Loucy (cell line): ENCODE measurements around the gene ZNF438.
"Not testable (repeated sequence)": the region's sequence is repeated elsewhere in the genome, so short reads cannot be mapped to it uniquely, and the experiment has no call there.

Source experiments
- H2AFZ ChIP-seq: fragments of 200-600 bp; sonication (generic); 2 replicates; pipeline ENCODE4 v1.6.0; 2016; ENCODE audit warnings: antibody characterized with exemption, mild to moderate bottlenecking, low read length, moderate library complexity
- H3F3A ChIP-seq: fragments of 200-600 bp; 2 replicates; pipeline ENCODE4 v1.6.0; 2016; ENCODE audit warnings: antibody characterized with exemption, low read depth, mild to moderate bottlenecking
- H3K27me3 ChIP-seq: fragments of 200-600 bp; sonication (generic); 2 replicates; pipeline ENCODE4 v1.6.1; 2014; ENCODE audit warnings: low read length, mild to moderate bottlenecking; ENCODE audit not compliant: insufficient read depth, poor library complexity, severe bottlenecking
- H3K36me3 ChIP-seq: fragments of 200-600 bp; sonication (generic); 2 replicates; pipeline ENCODE4 v1.6.1; 2016; ENCODE audit warnings: low read length; ENCODE audit not compliant: insufficient read depth
- H3K4me1 ChIP-seq: fragments of 200-600 bp; sonication (generic); 2 replicates; pipeline ENCODE4 v1.5.1; 2014; ENCODE audit warnings: low read length, mild to moderate bottlenecking; ENCODE audit not compliant: insufficient read depth, poor library complexity, severe bottlenecking
- H3K4me2 ChIP-seq: fragments of 200-600 bp; sonication (generic); 2 replicates; pipeline ENCODE4 v1.6.0; 2014; ENCODE audit warnings: antibody characterized with exemption, low read length, low read depth, mild to moderate bottlenecking; ENCODE audit not compliant: poor library complexity, severe bottlenecking
- H3K4me3 ChIP-seq: fragments of 200-600 bp; sonication (generic); 2 replicates; pipeline ENCODE4 v1.5.1; 2014; ENCODE audit warnings: low read length, mild to moderate bottlenecking, mixed read lengths; ENCODE audit not compliant: poor library complexity, severe bottlenecking
- H3K79me2 ChIP-seq: fragments of 200-600 bp; sonication (generic); 2 replicates; pipeline ENCODE4 v1.6.1; 2014; ENCODE audit warnings: low read length; ENCODE audit not compliant: insufficient read depth
- H3K9ac ChIP-seq: fragments of 200-600 bp; sonication (generic); 2 replicates; pipeline ENCODE4 v1.6.0; 2014; ENCODE audit warnings: mild to moderate bottlenecking, low read depth, low read length, moderate library complexity; ENCODE audit not compliant: poor library complexity, severe bottlenecking
- H3K9me2 ChIP-seq: fragments of 200-600 bp; sonication (generic); replicated peaks from 2 replicates; pipeline ENCODE4 v1.6.1; 2016; ENCODE audit warnings: low read depth, low read length, mixed read lengths
- H3K9me3 ChIP-seq: fragments of 200-600 bp; sonication (generic); 2 replicates; pipeline ENCODE4 v1.6.1; 2014; ENCODE audit warnings: mild to moderate bottlenecking, antibody characterized with exemption, low read length, low read depth; ENCODE audit not compliant: insufficient read depth
- H4K20me1 ChIP-seq: fragments of 200-600 bp; sonication (generic); 2 replicates; pipeline ENCODE4 v1.6.0; 2014; ENCODE audit warnings: antibody characterized with exemption, low read length, mild to moderate bottlenecking; ENCODE audit not compliant: insufficient read depth, poor library complexity, severe bottlenecking
- EZH2phosphoT487 ChIP-seq: fragments of 200-600 bp; IDR thresholded peaks from 2 replicates; pipeline ENCODE4 v1.6.1; 2018; ENCODE audit warnings: antibody characterized with exemption, mild to moderate bottlenecking, moderate library complexity, borderline replicate concordance
- TF ChIP-seq, protein P1 (sequence below): fragments of 200-600 bp; sonication (generic); conservative IDR thresholded peaks from 2 replicates; pipeline ENCODE4 v1.5.1; 2014; ENCODE audit warnings: mild to moderate bottlenecking, antibody characterized with exemption, low read length

ZNF438 gene

DNA sequence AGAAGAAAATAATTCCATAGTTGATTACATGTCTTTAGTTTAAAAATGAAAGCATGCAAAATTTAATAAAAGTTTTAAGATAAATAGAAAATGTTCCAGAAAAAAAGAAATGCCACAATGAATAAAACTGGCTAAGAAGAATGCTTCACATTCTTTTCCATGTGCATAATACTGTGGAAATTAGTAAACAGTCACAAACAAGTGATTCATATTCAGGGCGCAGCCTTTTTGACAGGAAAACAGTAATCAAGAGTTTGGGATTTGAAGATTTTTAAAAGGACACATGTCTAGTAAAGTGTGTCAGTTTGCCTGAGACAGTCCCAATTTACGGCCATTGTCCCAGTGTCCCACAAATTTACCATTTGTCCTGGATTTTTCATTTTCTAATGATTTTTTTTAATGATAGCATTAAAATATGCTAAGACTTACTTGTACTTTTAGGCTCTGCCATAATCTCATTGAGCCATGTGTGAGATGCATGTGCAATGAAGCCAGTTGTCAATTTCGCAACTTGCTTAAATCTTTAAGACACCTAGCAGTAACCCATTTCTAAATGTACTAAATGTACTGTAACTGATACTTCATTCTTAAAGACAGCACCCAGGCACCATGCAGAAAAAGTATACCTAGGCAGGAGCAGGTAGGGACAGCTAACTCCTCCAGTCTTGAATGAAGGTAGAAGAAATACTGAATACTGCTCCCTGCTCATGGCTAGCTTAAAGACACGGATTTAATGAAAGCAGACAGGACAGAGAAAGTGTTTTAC, 46.9 kb downstream of the ZNF438 start:
- no peaks in the 10 kb centered on the region for H3K9me2 ChIP-seq
- no peaks in the 10 kb centered on the region for H3K79me2 ChIP-seq
- H3K4me3 ChIP-seq, result no peak overlapping the region
- H3K27me3 ChIP-seq, result no peaks in the 10 kb centered on the region
- no peak overlapping the region for H3K9ac ChIP-seq
- H3K9me3 ChIP-seq, result no peaks in the 10 kb centered on the region
- H3F3A ChIP-seq, result no peaks in the 10 kb centered on the region
- no peak overlapping the region for H2AFZ ChIP-seq
- H3K4me2 ChIP-seq, result no peak overlapping the region
- TF ChIP-seq, protein P1, sequence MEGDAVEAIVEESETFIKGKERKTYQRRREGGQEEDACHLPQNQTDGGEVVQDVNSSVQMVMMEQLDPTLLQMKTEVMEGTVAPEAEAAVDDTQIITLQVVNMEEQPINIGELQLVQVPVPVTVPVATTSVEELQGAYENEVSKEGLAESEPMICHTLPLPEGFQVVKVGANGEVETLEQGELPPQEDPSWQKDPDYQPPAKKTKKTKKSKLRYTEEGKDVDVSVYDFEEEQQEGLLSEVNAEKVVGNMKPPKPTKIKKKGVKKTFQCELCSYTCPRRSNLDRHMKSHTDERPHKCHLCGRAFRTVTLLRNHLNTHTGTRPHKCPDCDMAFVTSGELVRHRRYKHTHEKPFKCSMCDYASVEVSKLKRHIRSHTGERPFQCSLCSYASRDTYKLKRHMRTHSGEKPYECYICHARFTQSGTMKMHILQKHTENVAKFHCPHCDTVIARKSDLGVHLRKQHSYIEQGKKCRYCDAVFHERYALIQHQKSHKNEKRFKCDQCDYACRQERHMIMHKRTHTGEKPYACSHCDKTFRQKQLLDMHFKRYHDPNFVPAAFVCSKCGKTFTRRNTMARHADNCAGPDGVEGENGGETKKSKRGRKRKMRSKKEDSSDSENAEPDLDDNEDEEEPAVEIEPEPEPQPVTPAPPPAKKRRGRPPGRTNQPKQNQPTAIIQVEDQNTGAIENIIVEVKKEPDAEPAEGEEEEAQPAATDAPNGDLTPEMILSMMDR, result no peak
- TF ChIP-seq EZH2phosphoT487, result no peak
- no peaks in the 10 kb centered on the region for H4K20me1 ChIP-seq
- peaks cover 6% of the 10 kb centered on the region for H3K4me1 ChIP-seq
- H3K36me3 ChIP-seq, result no peaks in the 10 kb centered on the region

DNA sequence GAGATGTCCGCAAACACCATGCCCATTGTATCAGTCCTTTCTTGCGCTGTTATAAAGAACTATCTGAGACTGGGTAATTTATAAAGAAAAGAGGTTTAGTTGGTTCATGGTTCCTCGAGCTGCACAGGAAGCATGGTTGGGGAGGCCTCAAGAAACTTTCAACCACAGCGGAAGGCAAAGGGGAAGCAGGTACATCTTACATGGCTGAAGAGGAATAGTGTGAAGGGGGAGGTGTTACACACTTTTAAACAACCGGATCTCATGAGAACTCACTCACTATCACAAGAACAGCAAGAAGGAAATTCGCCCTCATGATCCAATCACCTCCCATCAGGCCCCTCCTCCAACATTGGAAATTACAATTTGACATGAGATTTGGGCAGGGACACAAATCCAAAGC, 48.5 kb downstream of the ZNF438 start:
- not testable (repeated sequence) for H3K4me2 ChIP-seq, H3K9me3 ChIP-seq

DNA sequence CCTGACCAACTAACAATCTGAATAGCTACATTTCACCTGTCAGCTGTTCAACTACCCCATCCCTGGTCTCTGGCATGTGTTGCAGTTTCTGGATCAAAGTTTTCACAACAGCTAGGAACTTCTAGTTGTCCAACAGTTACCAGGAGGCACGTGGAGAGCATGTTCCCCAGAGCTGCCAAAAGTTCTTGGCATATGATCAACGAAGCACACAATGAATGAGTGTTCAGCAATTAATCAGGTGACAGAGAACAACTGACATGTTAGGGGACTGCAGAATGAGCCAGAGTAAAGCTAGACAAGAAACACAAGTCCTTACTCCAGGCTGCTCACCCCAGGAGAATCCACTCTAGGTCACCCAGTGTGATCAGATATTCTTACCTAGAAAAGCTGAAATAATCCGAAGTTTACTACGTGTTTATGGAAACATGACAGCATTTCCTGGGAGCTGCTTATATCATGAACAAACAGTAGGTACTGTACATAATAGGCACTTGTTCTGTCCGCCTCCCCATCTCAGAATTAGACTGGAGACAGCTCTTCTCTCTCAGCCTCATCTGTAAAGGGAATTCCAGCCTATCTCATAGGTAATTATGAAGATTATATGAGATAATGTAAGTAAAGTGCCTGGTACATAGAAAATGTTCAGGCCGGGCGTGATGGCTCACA, 50.6 kb downstream of the ZNF438 start:
- Histone ChIP-seq H3K4me2 (no peak overlapping the region), H3K4me3 (no peak overlapping the region), H3K79me2 (no peaks in the 10 kb centered on the region), H3K9me2 (no peaks in the 10 kb centered on the region), H3K9ac (no peak overlapping the region), H3K27me3 (no peaks in the 10 kb centered on the region), H3F3A (no peaks in the 10 kb centered on the region), H3K9me3 (no peaks in the 10 kb centered on the region), H4K20me1 (no peaks in the 10 kb centered on the region), H2AFZ (no peak overlapping the region), H3K36me3 (no peaks in the 10 kb centered on the region), H3K4me1 (no peaks in the 10 kb centered on the region)
- no peak for TF ChIP-seq EZH2phosphoT487
- TF ChIP-seq, protein P1, result no peak

More for the DNA sequence above, 48.5 kb downstream of the ZNF438 start:
- H3K4me3 ChIP-seq, H3K27me3 ChIP-seq, H3K36me3 ChIP-seq, H3K79me2 ChIP-seq, H3K9ac ChIP-seq, H2AFZ ChIP-seq, H3K4me1 ChIP-seq, H4K20me1 ChIP-seq, H3F3A ChIP-seq, H3K9me2 ChIP-seq: not testable (repeated sequence)
